Activated CD4-positive, alpha-beta T cell treated with anti-CD3 and anti-CD28 coated beads, Interleukin-2, Interleukin-6, amounts not matched to agents 100 ng/mL and 50 ng/mL, durations not matched to agents 16 hours and 8 hours (primary cell): ENCODE results near the gene SLC39A12.
"Not testable (repeated sequence)": the region's sequence is repeated elsewhere in the genome, so short reads cannot be mapped to it uniquely, and the experiment has no call there.

Experiments used
- DNase-seq: peaks from one replicate; pipeline ENCODE4 v3.0.0-alpha.2; 2020

Gene SLC39A12

DNA sequence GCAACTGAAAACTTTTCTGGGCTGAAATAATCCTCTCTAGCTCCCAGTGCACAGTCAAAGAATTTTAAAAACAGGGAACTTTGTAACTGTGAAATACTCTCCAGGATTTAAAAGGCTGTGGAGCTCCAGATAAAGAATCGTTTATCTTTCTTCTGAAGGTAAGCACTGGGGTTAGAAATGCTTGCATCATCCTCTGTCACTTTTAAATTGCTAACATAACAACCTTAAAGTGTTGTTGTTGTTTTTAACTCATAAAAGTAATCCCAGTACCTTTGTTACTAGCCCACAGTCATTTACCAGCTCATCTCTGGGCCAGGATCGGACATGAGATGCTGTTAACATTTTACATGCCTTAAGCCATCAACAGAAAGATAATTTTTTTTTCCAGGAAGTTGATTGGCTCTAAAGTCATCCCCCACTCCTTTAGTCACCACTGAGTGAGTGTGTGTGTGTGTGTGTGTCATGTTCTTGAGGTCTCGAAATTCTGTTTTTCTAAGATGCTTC lies at the start of gene SLC39A12:
SLC39A12 (plus strand) TSS at position 51 of the 504 bp plus-strand sequence. CDS start 1,359 bp downstream, outside the sequence.
- no peak for DNase-seq

DNA sequence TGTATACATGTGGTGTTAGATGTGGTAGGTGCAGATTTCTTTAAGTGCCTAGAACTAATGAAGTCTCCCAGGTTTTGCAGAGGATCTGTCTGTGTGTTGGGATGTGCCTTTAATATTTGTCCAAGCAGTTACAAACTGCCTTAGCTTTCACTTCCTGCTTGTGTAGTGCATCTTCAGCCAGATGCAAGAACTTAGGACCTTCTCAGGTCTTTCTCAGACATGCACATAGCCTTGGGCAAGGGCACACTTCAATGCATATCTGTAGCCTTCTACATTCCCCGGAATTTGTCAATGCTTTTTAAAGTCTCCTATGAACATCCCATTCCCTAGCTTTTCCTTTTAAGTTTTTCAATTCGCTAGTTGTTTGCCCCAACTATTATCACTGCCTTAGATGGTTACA lies 47.2 kb upstream of the SLC39A12 start:
- DNase-seq = no peak

DNA sequence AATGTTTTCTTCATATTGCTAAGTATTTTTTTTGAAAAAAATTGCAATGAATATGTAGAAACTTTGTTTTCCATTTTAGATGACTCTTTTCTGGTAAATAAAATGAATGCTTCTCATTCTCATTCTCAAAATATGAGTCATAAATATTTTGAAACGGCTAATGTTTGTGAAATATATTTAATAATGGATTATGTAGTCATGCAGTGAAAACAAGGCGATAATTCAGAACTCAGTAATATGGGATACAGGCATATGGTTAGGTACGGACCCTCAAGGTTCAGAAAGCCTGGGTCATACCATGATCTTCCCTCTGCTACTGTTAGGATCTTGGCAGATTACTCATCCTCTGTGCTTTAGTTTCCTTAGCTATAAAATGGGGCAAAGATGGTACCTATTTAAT lies 46.2 kb upstream of the SLC39A12 start:
- DNase-seq = no peak

DNA sequence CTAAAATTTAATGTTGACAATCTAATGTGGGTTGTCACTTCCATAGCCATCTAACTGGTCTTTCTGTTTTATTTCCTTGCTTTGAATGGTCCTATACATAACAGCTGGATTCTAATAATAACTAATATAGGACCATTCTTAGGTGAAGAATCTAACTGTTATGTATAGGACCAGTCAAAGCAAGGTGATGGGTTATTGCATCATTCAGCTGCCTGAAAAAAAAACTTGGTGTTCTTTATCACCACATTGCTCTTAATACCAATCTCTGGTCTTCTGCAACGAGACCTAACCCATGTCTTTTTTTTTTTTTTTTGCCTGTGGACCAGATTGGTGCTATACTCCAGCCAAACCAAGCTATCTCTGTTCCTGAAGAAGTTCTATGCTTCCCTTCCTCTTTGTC lies 45.7 kb upstream of the SLC39A12 start:
- no peak for DNase-seq

DNA sequence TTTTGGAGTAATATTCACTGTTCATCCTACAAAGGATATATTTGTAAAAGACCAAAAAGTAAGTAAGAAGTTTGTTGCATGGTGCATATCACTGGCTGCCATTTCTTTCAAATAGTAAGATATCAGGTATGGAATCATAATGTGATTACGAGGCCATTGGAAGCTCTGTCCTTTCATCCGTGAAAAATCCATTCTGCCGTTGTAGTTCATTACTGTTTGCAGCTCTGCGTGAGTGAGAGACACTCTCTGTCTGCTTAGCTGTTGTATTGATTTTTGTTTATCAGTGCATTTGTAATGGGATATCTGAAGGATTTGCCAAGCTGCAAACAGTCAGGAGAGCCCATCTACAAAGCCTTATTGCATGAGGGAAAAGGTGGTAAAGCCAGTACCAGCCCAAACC lies 44.1 kb upstream of the SLC39A12 start:
- no peak for DNase-seq

DNA sequence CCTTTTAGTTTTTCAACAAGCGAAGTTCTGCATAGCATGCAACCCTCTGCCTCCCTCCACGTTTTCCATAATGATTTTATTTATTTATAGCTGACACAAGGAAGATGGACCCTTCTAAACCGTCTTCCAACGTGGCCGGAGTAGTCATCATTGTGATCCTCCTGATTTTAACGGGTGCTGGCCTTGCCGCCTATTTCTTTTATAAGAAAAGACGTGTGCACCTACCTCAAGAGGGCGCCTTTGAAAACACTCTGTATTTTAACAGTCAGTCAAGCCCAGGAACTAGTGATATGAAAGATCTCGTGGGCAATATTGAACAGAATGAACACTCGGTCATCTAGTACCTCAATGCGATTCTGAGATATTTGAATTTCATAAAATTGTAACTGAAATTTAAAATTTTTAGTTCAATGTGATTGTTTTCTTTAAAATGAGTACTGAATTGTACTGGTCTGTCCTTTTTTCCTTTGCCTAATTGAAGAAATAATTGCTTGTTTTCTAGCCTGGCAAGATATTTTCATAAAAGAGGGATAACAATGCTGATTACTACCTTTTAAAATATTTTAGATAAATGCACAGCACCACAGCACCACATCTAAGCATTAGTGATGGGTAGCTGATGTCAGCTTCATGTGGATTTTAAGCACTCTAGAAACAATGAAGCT lies 41.5 kb upstream of the SLC39A12 start:
- DNase-seq = peak; percentile 44

DNA sequence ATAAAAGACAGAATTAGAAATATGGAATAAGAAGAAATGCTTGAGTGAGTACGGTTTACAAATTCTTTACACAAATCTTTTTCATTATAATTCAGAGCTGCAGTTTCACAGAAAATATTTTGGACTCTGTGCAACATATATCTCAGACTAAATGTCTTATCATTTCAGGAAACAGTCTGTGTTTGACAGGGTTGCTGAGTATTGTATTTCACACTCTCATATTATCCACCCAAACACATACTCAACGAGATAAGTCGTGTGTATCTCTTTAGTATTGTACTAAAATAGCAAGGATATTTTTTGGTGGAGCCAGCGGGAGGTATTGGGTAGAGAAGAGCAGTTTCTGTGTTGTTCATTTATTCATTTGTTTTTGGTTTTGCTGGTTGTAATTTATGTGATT lies 39.0 kb upstream of the SLC39A12 start:
- no peak for DNase-seq

DNA sequence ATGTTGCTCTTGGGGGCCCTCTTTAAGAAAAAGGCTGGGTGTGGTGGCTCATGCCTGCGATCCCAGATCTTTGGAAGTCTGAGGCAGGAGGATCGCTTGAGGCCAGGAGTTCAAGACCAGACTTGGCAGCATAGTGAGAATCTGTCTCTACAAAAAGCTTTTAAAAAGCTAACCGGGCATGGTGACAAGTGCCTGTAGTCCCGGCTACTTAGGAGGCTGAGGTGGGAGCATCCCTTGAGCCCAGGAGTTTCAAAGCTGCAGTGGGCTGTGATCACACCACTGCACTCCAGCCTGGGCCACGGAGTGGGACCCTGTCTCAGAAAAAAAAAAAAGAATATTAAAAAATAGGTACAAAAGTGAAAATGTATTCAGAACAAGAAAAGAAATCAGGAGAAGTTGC lies 38.1 kb upstream of the SLC39A12 start:
- no peak for DNase-seq

DNA sequence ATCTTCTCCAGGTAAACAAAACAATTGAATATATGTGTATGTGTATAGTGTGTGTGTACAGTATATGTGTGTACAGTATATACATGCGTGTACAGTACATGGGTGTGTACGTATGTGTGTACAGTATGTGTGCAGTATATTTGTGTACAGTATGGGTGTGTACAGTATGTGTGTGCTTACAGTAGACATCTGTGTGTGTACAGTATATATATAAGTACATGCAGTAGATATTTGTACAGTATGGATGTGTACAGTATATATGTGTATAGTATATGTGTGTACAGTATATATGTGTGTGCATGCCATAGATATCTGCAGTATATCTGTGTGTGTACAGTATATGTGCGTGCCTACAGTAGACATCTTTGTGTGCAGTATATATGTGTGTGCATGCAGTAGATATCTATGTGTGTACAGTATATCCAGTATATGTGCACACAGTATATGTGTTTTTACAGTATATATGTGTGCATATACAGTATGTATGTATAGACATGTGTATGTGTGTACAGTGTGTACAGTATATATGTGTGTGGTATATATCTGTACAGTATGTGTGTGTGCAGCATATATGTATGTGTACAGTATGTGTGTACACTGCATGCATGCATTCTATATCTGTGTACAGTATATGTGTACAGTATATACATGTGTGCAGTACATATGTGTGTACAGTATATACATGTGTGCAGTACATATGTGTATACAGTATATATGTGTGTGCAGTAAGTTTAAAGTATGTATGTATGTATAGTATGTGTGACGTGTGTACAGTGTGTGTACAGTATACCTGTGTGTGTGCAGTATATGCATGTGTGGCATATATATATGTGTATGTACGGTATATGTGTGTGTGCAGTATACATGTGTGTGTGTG lies 37.3 kb upstream of the SLC39A12 start:
- DNase-seq = no peak

DNA sequence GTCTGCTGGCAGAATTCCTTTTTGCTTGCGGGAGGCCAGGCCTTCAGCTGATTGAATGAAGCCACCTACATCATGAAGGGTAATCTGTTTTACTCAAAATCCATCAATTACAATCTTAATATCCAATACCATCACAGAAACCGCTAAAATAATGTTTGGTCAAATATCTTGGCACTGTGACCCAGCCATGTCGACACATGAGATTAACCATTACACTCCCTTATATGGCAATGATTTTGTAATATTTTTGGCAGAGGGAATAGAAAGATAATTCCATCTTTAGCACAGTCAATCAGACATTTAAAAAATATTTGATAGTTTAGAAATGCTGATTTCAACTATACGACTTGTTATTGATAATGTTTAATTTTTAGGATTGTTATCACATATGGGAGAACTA lies 36.5 kb upstream of the SLC39A12 start:
- no peak for DNase-seq

DNA sequence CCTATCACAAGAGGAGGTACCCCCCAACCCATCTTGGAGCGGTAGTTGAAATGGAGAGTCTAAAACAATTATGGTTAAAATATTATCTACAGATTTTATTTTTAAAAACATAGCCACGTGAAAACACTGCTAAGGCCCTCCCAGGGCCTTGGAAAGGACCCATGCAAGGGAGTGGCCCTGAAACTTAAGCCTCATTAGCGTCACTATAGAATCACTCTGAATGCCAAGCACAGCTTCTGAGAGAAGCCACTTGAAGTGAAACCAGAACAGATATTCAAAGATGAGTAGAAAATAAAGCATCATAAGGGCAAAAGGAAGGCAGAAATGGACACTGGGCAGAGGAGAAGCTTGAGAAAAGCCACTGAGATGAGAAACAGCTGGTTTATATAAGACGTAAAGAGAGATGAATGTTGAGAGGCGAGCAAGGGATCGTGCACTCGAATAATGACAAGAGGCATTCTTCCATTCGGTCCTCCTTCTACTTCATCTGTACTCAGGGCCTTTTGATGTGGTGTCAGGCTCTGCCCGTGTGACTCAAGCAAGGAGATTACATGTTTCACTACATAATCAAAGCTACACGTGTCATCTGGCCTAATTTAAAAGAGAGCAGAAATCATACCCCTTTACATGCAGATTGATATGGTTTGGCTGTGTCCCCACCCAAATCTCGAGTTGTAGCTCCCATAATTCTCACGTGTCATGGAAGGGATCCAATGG lies 33.4 kb upstream of the SLC39A12 start:
- no peak for DNase-seq

DNA sequence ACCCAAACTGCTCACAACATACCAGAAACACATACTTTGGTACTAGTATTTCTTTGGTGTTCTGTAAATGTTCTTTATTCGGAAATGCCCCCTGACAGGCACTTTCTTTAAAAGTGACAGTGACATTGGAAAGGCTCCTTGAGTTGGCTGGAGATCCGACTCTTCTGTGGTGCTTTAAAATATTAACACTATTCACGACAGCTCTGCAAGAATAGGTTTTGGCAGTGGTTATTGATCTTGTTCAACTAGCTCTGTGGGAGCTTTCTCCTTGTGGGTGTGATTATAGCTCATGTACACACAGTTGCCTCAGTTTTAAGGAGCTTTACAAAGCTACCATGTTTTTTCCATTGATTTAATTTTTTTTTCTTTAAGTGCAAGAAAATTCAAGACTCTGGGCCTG lies 30.3 kb upstream of the SLC39A12 start:
- DNase-seq = no peak

DNA sequence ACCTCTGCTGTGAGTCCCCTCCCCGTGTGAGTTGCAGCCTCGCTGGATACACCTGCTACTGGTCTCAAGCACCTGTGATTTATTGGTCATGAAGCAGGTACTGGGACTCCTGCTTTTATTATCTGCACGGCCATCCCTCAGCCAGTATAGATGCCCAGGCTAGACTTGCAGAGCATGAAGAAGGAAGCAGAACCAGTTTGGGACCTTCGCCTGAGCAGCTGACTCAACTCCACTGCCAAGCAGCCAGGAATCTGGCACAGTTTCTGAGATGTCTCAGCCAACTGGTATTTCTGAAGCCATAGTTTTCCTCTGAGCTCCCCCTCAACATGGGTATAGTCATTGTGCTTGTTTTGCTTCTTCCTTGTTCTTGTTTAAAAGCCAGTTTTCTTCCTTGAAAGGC lies 28.0 kb upstream of the SLC39A12 start:
- no peak for DNase-seq

DNA sequence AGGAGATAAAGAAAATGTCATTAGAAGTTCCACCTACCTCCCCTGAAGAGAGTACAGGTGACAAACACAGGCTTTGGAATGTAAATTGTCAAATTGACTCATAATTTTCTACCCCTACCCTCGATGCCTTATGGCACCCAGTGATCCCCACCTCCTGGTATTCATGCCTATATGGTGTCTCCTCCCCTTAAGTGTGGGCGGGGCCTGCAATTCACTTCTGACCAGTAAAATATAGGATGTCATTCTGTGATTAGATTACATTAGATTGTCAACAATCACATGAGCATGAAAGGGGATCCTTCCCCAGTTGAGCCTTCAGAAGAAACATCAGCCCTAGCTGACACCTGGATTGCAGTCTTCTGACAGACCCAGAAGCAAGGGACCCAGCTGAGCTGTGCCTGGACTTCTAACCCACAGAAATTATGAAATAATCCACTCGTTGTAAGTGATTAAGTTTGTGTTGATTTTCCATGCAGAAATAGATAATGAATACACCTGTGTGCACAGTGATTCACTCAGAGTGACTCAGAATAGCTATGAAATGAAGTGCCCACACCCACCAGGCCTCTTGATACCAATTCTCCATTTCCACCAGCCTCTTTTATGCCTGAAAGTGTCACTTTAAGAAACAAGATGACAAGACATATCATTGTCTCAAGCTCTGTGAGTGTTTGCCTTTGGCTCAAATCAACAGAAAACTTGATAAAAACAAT lies 8.5 kb upstream of the SLC39A12 start:
- DNase-seq = no peak

DNA sequence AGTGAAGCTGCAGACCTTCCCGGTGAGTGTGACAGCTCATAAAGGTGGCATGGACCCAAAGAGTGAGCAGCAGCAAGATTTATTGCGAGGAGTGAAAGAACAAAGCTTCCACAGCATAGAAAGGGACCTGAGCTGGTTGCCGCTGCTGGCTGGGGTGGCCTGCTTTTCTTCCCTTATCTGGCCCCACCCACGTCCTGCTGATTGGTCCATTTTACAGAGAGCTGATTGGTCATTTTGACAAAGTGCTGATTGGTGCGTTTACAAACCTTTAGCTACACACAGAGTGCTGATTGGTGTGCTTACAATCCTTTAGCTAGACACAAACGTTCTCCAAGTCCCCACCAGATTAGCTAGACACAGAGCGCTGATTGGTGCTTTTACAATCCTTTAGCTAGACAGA lies 1.4 kb upstream of the SLC39A12 start:
- not testable (repeated sequence) for DNase-seq

DNA sequence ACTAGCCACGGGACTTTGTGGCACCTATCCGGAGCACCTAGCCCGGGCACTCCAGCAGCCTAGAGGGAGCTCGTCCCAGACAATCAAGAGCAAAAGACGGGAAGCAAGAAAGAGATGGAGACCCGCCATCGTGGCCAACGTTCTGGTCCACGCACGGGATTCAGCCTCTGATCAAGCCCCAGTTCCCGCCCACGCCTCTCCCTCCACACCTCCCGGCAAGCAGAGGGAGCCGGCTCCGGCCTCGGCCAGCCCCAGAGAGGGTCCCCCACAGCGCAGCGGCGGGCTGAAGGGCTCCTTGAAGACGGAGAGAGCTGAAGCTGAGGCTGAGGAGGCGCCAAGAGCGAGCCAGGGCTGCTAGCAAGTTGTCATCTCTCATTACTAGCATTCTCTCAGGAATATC lies 992 bp upstream of the SLC39A12 start:
- no peak for DNase-seq

DNA sequence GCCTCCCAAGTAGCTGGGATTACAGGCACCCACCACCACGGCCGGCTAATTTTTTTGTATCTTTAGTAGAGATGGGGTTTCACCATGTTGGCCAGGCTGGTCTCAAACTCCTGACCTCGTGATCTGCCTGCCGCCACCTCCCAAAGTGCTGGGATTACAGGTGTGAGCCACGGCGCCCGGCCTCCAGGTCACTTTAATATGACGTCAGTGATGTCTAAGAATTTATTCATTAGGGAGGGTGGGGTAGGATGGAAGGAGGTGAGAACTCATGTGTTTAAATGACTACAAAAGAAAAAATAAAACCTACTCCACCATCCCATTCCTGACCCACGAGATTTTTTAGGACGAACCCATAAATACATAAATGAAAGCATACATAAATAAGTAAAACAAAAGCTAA lies 2.7 kb downstream of the SLC39A12 start:
- DNase-seq = not testable (repeated sequence)

DNA sequence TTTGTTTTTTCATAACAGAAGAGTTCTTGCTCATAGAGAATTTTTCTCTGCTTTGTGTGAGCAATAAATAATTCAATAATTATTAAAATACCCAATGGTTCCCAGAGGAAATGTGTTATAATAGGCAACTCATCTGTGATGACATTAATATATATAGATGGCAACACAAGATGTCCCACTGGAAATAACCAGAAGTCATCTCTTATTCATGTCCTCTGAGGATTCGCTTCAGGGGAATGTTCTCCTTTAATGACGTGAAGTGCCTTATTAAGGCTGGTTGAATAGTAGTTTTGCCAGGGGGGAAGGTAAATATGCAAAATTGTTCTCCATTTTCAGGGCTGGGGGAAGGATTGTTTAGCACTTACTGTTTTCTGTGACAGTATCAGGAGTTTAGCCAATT lies 3.1 kb downstream of the SLC39A12 start:
- DNase-seq = no peak

DNA sequence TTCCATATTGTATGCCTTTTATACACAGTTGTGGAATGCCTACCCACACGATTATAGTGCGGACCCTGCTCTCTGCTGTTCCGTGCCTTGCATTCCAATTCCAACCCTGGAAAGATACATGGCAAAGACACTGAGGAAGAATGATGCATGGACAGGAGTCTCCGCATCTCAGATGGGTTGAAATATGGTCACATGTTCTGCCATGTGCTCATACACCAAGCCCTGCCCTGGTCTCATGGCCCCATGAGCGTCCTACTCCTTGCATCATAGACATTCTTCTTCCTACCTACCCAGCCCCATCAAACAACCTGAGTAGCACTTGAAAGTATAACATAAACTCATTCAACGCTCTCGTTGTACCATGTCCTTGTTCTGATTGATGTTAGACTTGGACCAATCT lies 6.3 kb downstream of the SLC39A12 start:
- no peak for DNase-seq

DNA sequence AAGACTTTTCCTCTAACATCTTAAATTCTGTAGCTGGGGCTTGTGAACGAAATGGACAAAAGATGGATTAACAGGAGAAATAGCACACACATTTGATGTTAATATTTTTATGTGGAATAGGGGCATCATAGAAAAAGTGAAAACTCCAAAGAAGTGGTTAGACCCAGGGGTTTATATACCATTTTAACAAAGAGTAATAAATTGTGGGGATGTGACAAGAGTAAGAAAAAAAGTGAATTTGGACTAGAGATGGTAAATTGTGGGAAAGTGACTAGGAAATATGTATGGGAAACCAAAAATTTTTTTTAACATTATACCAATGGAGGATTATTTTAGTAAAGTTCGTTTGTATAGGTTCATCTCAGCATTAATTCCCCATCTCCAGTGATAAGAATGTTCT lies 8.2 kb downstream of the SLC39A12 start:
- DNase-seq = no peak

DNA sequence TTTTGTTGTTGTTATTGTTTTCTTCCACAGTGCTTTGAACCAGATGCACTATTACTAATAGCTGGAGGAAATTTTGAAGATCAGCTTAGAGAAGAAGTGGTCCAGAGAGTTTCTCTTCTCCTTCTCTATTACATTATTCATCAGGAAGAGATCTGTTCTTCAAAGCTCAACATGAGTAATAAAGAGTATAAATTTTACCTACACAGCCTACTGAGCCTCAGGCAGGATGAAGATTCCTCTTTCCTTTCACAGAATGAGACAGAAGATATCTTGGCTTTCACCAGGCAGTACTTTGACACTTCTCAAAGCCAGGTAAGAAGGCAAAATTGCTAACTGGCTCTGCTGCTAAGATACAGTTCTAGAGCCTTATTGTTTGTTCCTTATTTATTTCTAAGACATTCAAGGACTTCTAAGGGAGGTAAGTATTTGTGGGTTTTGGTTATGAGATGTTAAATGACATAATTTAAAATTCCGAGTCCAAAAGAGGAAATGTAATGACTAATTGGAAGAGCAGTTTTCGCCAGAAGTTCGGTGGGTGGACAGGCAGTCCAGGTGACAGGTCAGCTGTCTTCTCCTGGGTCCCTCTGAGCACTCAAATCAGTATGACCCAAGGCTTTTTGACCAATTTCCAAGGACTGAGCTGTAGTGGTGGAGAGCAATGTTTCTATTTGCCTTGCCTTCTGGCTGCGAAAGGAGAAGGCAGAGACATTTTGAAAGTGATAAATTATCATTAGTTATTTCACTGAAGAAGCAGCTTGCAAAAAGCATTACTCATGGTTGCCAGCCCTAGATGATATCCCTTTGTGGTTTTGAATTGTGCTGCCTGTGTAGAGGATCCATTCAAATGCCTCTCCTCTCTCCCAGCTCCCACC lies 10.1 kb downstream of the SLC39A12 start:
- DNase-seq = no peak

DNA sequence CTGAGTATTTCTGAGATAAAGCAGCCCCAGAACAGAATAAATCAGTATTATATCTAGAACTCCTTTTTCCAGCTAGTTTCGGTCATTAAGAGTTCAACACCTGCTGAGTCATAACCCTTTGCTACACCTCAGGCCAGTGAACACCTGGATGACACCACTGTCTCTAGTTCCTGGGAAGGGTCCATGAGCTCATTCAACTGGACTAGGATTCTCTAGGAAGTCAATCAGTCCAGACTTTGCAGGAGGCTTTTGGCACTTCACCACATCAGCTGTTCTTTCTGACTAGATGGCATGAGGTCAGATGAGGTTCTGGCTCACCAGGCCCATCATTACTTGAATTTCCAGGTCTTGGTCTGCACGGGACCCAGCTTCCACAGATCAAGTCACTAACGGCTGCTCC lies 11.7 kb downstream of the SLC39A12 start:
- DNase-seq = no peak
